Inflammatory macrophage treated with lipopolysaccharide for 1 hour (primary cell): ENCODE results near the gene IPO11.

Source experiments
- DNase-seq, 2 donors: peaks; one replicate each; pipeline ENCODE4 v3.0.0-alpha.2; 2020 to 2022

Gene IPO11

DNA sequence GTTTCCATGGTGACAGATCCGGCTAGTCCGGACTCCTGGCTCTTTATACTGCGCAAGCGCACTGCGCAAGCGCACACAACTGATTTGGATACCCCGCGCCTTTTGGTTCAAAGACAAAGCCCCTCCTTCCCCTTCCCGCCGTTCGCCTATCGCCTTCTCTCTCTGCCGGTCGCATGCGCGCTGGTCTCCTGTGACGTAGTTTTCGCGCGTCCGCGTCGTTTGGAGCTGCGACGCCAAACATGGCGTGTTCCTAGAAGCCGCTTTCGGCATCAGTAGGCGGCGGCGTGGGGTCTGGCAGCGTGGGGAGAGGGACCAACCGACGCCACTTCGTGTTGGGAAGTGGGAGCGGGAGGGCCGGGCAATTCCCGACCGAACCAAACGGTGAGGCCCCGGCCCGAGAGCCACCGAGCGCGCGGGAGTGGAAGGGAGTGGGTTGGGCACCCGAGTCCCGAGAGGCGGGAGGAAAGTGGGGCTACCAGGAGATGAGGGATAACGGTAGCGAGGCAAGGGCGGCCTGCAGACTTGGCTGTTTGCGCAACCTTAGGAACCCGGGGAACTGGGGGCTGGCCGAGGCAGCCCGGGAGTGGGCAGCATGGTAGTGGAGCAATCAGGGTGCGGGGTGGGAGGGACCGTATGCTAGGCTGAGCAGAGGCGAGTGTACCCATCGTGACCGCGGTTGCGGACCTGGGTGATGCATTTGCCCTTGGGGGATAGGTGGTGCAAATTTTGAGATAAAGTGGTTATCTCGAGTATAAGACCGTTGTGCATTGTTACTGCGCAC lies at the start of gene IPO11:
Gene IPO11 (plus strand): TSS at position 215 of the 781 bp plus-strand sequence. CDS start 24,517 bp downstream, outside the sequence.
- DNase-seq = peak; percentile 99 to 100

DNA sequence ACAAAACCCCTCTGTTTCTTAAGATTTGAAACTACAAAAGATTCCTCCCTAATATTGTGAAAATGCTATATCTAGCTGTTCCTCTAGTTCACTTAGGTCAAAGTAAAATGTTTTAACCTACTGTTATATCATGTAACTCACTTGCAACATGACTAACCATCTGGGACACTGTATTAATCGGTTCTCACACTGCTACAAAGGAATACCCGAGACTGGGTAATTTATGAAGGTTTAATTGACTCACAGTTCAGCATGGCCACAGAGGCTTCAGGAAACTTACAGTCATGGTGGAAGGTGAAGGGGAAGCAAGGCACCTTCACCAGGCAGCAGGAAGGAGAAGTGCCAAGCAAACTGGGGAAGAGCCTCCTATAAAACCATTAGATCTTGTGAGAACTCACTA lies 43.5 kb upstream of the IPO11 start:
- peak in 1 of 2 donors; percentile 3 for DNase-seq

DNA sequence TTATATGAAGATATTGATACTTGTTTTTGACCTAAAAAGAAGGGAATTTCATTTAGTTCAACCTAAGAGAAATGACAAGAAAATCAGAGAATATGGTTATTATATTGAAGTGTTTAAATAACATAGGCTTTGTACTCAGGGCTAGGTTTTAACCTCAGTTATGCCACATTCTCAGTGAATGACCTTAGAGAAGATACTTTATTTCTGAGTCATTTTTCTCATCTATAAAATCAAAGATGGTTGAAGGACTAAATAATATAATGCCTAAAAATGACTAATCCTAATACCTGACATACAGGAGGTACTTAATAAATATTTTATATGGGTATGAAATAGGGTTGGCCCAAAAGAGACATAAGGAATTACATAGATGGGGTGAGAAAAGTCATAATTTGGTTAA lies 41.2 kb upstream of the IPO11 start:
- no peak for DNase-seq

DNA sequence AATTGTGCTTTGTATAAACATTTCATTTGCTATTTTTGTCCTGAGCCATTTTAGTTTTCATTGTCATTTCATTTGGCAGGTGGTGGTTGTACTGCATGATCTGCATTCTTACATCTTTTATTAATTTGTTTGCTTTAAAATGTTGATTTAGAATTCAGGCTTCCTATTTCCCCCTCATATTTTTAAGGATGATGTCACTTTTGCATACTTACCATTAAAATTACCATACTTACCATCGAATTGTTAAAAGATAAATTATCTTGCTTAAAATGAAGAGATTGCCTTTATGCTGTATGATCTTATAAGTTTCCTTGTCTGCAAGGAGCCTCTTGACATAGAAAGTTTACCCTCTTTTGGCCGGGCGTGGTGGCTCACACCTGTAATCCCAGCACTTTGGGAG lies 40.0 kb upstream of the IPO11 start:
- no peak for DNase-seq

DNA sequence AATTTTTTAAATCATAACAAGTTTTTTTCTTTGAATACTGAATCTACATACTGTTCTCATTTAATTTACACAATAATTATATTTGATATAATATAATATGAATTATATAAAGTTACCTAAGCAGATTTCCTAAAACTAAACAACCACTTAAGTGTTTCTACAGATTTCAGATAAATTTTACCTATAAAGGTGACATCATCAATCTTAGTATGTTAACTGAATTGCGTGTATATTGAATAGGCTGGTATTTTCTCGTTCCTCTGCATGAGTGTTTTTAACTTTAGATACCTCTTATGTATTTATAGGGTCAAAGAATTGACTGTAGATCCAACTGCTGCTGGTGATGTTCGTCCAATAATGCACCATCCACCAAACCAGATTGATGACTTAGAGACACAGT lies 39.2 kb upstream of the IPO11 start:
- no peak for DNase-seq

DNA sequence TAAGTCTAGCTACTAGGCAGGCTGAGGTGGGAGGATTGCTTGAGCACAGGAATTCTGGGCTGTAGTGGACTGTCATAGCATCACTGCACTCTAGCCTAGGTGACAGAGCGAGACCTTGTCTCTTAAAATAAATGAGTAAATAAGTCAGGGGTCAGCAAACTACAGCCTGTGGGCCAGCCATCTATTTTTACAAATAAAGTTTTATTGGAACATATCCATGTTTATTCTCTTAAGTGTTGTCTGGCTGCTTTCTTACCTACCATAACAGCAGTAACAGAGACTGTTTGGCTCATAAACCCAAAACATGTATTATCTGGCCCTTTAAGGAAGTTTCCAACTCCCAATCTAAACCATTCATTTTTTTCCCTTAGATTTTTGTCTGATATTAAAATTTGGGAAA lies 38.5 kb upstream of the IPO11 start:
- DNase-seq = no peak

DNA sequence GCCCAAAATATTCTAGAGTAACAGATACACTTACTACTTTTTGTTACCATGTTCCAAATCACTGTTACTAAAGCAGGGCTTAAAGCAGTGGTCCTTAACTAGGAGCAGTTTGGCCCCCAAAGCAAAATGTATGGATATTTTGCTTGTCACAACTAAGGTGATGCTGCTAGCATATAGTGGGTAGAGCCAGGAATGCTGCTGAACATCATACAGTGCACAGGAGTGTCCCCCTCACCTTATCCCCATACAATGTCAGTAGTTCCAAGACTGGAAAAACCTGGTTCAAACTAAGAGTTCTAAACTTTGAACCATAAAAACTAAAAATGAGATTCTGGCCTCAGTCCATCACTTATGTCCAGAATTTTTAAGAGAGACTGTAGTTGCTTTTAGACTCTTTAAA lies 36.9 kb upstream of the IPO11 start:
- no peak for DNase-seq

DNA sequence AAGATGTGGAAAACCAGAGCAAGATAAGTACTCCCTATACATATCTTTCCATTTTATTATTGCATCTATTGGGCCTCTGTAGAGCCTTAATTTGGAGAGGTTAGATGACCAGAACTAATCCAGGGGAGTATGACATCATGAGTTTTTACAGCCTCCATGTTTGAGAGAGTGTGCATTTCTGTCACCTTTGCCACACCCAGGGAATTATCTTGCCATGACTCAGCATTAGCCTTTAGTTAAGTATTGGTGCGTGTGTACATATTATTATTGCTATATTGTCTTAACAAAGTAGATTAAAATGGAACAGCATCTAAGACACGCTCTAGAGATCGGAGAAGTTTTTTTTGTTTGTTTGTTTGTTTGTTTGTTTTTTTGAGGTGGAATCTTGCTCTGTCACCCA lies 36.5 kb upstream of the IPO11 start:
- no peak for DNase-seq

DNA sequence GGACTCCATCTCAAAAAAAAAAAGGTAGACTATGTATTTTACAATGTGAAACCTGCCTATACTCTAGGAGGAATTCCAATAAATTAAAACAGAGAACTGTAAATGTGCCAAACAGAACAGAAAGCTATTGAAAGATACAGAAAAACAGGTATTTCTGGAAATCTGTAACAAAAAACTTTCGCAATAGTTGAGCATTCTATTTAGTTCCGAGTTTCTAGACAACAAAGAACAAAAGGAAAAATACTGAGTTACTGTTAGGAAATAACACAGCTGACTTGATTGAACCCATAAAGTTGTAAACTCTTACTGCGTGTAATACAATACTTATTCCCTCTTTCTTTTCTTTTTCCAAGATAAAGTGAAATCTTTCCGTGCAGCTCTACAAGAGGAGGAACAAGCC lies 27.4 kb upstream of the IPO11 start:
- no peak for DNase-seq

DNA sequence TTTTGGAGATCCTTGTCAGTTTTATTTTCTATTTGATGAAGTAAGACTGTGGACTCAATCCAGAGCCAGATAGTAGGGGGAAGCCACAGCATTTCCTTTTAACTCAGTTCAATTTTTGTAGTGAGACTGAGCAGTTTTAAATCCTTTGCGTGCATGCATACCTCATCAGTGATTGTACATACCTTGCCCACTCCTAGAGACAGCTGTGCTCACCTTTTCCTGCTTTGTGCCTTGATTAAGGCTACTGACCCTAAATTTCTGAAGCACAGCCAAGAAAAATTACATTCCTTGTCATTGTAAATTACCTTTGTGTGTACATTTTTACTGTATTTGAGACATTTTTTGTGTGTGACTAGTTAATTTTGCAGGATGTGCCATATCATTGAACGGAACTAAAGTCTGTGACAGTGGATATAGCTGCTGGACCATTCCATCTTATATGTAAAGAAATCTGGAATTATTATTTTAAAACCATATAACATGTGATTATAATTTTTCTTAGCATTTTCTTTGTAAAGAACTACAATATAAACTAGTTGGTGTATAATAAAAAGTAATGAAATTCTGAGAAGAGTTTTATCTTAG lies 26.7 kb upstream of the IPO11 start:
- no peak for DNase-seq

DNA sequence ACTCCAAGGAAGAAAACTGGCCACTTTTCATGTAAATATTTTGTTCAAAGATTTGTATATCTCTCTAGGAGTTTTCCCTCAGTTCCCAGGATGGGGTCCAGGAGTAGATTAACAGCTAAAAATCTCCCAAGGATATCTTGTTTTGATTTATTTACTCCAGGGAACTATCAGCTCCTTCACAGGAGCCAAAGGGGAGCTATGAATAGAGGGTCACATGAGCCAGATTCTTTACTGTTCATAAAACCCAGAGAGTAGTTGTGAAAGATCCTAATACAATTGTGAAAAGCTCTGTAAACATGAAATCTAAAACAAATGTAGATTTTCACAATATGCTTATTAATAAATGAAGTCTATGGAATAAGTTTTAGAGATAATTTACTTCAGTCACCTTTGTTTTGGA lies 25.7 kb upstream of the IPO11 start:
- no peak for DNase-seq

DNA sequence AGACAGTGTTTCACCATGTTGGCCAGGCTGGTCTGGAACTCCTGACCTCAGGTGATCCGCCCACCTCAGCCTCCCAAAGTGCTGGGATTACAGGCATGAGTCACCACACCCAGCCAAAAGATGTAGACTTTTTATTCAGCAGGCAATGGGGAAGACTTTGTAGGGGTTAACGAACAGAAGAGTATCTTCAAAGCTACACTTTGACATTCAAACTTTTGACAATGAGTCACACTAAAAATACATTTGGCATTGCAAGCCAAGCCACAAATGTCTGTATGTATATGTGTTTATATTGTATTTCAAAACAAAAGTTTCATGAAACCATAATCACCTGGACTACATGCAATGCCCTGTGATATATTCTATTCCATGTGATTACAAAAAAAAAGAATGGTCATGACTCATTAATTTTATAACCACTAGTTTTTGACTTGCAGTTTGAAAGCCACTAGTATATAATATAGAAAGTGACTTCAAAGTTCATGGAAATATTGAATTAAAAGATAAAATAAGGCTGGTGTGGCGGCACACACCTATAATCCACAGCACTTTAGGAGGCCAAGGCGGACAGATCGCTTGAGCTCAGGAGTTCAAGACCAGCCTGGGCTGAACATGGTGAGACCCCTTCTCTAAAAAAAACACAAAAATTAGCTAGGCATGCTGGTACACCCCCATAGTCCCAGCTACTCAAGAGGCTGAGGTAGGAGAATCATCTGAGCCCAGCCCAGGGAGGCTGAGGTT lies 17.2 kb upstream of the IPO11 start:
- DNase-seq = no peak

DNA sequence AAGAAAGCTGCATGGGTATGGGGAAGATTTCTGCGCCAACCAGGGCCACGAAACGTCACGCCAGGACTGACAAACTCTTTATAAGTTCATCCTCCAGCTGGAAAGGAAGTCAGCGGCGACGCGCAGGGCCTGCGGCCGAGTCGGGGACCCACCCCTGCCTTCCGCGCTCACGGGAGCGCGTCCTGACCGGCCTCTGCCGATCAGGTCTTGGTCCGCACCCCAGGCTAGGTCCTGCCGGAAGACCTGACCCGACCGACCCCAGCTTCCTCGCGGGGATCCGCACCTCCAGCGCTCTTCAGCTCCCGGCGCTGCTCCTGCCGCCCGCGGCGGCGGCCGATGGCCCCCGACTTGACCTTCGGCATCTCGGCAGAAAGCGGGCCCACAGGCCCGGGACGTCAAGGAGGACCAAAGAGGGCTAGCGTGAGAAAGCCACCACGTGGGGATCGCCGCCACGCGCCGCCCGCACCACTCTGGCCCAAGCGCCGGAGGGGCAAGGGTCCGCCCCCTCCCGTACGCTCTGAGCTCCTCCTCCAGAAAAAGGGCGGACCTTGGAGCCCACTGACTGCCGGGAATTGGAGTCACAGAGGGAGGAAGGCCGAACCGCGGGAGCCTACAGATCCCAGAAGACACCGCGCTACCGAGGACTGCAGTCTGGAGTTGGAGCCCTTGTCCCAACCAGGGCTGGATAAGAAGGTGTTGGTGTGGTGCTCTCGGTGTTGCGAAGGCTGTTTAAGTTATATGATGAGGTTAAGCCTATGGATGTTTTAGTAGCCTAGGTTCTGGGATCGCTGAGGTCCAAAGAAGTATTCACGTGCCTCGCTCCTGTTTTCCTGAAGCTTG lies 8.9 kb upstream of the IPO11 start, which contains the start of gene DIMT1:
Gene DIMT1 (minus strand): TSS at position 495 of the 840 bp plus-strand sequence. CDS start 133 bp downstream, at position 362.
- peak; percentile 96 to 97 for DNase-seq

DNA sequence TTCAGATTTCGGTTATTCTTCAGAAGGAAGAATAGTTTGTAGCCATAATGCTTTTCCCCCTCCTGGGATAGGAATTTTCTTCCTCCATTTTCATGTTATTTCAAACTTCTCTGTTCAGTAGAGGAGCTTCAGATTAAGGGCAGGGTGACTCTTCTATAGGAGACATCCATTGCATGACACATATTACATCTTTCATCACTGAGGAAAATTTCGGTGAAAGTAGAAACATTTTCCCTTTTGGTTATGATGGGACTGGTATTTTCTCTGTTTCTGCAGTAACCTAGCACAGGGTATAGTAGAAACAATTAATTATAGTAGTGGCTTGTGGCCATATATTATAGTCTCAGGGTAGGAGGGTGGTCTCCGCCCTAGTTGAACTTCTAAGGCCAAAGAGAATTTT lies 1.1 kb downstream of the IPO11 start:
- DNase-seq = peak; percentile 48 to 62

DNA sequence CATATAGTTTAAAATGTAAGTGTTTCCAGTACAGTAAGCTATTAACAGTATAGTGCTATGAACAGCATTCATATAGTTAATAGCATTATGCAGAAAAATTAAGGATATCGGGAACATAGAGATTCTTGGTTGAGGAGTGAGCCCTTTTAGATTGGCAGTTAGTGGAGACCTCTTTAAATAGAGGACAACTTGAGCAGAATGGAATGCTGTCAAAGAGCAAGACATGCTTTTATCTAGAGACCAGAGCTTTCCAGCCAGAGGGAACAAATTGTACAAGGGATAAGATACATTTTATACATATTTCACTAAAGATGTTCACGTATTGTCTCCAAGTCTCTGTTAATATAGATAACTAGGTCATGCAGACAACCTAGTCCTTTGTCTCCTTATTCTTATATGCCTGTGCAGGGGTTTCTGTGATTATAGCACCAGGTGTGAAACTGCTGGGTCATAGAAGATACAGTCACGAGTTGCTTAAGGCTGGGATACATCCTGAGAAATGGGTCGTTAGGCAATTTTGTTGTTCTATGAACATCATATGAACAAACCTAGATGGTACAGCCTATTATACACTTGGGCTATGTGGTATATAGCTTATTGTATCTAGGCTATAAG lies 6.0 kb downstream of the IPO11 start:
- no peak for DNase-seq

DNA sequence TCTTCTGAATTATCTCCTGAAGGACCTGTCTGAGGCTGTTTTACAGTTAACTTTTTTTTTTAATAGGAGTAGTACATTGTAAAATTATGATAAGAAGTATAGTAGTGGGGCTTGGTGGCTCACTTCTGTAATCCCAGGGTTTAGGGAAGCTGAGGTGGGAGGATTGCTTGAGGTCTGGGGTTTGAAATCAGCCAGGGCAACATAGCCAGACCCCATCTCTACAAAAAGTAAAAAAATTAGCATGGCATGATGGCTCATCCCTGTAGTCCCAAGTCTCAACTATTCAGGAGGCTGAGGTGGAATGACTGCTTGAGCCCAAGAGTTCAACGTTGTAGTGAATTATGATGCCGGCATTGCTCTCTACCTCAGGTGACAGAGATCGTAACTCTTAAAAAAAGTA lies 7.0 kb downstream of the IPO11 start:
- no peak for DNase-seq

DNA sequence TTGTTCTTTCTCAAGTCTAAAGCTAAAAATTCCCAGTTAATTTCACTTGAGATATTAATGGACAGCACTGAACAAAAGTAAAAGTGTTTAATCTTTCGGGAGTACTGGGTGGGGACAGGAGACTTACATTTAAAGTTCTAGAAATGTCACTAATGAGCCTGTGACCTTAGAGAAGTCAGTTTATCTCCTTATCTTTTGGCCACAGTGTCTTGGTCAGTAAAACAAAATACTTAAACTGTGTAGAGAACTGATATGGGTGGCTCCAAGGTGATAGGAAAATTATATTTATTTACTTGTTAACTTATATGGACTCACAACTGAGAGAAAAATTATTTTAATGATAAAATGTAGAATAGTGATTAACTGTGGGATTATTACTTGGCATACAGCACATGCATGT lies 8.9 kb downstream of the IPO11 start:
- DNase-seq = no peak

DNA sequence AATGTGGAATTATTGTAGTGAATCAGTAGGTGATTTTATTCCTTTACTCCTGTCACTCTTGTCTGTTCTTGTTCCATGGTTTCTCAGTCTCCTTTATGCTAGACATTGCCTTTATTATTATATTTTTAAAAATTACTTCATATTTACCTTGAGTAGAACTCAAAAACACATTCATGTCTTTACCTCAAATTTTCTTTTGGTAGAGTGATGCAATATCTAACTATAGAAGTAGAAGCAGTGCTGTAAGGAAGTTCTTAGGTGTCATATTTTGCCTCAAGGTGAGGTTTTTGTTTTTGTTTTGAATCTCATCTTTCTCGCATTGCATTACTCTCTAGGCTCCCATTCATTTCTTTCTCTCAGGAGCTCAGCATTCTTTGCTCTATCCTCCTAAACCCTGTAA lies 12.2 kb downstream of the IPO11 start:
- no peak for DNase-seq

DNA sequence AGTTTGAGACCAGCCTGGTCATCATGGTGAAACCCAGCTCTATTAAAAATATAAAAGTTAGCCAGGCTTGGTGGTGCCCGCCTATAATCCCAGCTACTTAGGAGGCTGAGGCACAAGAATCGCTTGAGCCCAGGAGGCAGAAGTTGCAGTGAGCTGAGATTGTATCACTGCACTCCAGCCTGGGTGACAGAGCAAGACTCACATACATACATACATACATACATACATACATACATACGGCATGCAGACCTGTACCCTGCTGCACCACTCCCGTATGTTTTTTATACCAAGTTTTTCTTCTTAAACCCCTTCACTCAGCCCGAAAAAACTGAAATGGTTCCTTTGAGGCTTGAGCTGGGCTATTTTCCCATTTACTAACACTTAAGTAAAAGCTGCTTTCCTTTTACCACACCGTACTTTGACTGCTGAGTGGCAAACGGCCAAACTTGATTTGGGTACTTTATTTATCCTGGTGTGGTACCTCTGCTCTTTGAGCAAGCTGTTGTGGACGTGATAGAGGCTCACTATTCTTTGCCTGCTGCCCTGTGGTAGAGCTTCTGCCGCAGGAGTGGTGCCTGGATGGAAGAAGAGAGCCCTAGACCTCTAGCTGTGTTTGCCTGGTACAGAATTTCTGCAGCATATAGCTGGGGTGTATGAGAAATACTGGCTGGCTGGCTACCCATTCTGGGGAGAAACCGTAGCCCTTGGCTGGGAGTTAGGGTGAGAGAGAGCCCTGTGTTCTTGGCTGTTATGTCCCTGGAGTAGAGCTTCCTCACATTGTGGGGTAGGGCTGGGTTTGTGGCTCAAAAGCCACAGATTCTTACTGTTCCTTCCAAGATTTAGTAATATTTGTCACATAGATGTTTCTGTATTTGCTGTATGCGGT lies 19.4 kb downstream of the IPO11 start:
- peak; percentile 17 to 20 for DNase-seq

DNA sequence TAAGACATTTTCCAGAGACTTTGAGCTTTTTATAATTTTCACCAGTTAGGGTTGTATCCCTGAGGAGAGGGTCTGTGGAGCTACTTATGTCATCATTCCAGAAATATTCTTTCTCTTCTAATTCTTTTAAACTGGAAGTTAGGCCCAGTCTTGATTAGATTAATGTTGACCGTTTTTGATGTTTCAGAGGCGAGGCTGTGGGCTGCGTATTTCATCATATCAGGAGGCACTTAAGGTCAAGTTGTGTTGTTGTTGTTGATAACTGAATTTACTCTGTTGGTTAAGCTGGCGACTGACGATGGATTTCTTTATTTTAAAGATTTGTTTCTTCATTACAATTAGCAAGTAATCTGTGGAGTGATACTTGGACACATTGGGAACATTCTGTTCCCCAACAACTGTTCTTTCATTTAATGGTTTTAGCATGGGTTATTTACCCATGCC lies 20.1 kb downstream of the IPO11 start:
- peak; percentile 10 to 30 for DNase-seq

DNA sequence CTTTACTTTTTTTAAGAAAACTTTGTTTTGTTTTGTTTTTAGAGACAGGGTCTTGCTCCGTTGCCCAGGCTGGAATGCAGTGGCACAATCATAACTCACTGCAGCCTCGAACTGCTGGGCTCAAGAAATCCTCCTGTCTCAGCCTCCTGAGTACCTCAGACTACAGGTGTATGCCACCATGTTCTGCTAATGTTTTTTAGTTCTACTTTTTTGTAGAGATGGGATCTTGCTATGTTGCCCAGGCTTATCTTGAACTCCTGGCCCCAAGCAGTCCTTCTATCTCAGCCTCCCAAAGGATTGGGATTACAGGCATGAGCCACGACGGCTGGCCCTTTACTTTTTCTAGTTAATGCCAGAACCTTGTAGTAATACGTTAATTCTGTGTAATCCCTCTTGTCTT lies 36.0 kb downstream of the IPO11 start:
- no peak for DNase-seq
